Lung (tissue), 12 donors: ENCODE data around the gene FCER1G. TPM values are rescaled to one million over a fixed set of nuclear protein-coding genes. Genes with fewer than 3 reads are reported as not detected.
"Not testable (repeated sequence)": the region's sequence is repeated elsewhere in the genome, so short reads cannot be mapped to it uniquely, and the experiment has no call there.

Source experiments
- ATAC-seq: fragments of 200-7000 bp; cut with Tn5 transposase; one replicate; pipeline ENCODE4 v1.9.1; 2020; ENCODE audit warnings: moderate number of reproducible peaks; ENCODE audit not compliant: insufficient read depth, low FRiP score
- DNase-seq, 3 donors: peaks; one replicate each; pipeline ENCODE4 v3.0.0-alpha.2; 2013 to 2017
- H3K27ac ChIP-seq, 2 donors: one replicate each; pipeline ENCODE4 v1.5.1; 2013; ENCODE audit warnings: mild to moderate bottlenecking in 2 of 2, moderate library complexity in 2 of 2, control low read depth in 1 of 2, inconsistent platforms in 1 of 2, low read depth in 1 of 2, low read length in 1 of 2
- H3K27me3 ChIP-seq, 3 donors: one replicate each; pipeline ENCODE4 v1.5.1; 2013; ENCODE audit warnings: low read length in 2 of 3; ENCODE audit not compliant: control insufficient read depth in 3 of 3, insufficient read depth in 3 of 3
- H3K36me3 ChIP-seq, 4 donors: one replicate each; pipeline ENCODE4 v1.5.1; 2013; ENCODE audit warnings: low read length in 4 of 4, mild to moderate bottlenecking in 1 of 4, moderate library complexity in 1 of 4; ENCODE audit not compliant: control insufficient read depth in 4 of 4, insufficient read depth in 4 of 4
- H3K4me1 ChIP-seq, 5 donors: one replicate each; pipeline ENCODE4 v1.5.1; 2013; ENCODE audit warnings: low read length in 5 of 5, mild to moderate bottlenecking in 2 of 5, moderate library complexity in 1 of 5; ENCODE audit not compliant: control insufficient read depth in 5 of 5, insufficient read depth in 5 of 5
- H3K4me3 ChIP-seq: one replicate; pipeline ENCODE4 v1.5.1; 2013; ENCODE audit warnings: mild to moderate bottlenecking, control low read depth, moderate library complexity
- H3K9ac ChIP-seq, 2 donors: one replicate each; pipeline ENCODE4 v1.5.1; 2013; ENCODE audit warnings: low read length in 2 of 2, control low read depth in 1 of 2; ENCODE audit not compliant: insufficient read depth in 1 of 2
- H3K9me3 ChIP-seq, 4 donors: one replicate each; pipeline ENCODE4 v1.5.1; 2013; ENCODE audit warnings: low read length in 3 of 4, mild to moderate bottlenecking in 1 of 4, moderate library complexity in 1 of 4; ENCODE audit not compliant: control insufficient read depth in 4 of 4, insufficient read depth in 3 of 4
- CTCF ChIP-seq: IDR thresholded peaks from 2 replicates; pipeline ENCODE4 v1.5.1; 2012; ENCODE audit warnings: mild to moderate bottlenecking; ENCODE audit errors: control extremely low read depth, extremely low read depth
- WGBS, 2 donors: extraction: QIAGEN DNeasy Blood & Tissue Kit; methylation state at CpG; one replicate each; pipeline ENCODE4 v1.1.7; 2013; 5-methylcytosine and 5-hydroxymethylcytosine counted together
- polyA plus RNA-seq, 2 donors: library from polyadenylated mRNA; stranded (reverse); fragments of 200-250 nt; gene quantifications; one replicate each; pipeline ENCODE4 v1.2.1, GENCODE V29; 2013
- total RNA-seq, 2 donors: library from RNA; depleted of rRNA in 1 of 2; stranded (reverse); fragments of >200 nt in 1 of 2; gene quantifications; one replicate each; pipeline ENCODE4 v1.2.1, GENCODE V29; 2014 to 2021
- donor health status: control.
- donor health status: control.
- donor health status: Bipolar disorder and iron deficiency.
- donor health status: healthy.
- donor health status: DM: yes; HTN: yes; CAD: no.

Gene FCER1G
- total and polyA plus RNA-seq, 4 donors: 41.6 to 1,998 (median 222) TPM

- 80 to 92% methylated on average over 4 of the region's 4 CpGs for WGBS, 2 donors
- Histone ChIP-seq H3K9ac (no peak within 1 kb of the TSS), H3K4me1 (no peaks in the 10 kb centered on the region), H3K4me3 (no peak within 1 kb of the TSS), H3K27me3 (peaks cover 0 to 5% (median 0%) of the 10 kb centered on the region in 3 donors), H3K36me3 (no peaks in the 10 kb centered on the region), H3K9me3 (no peaks in the 10 kb centered on the region), H3K27ac (no peak within 1 kb of the TSS)
- ATAC-seq (no peak), DNase-seq (no peak)
- TF ChIP-seq CTCF: no peak
These were observed 23.0 kb downstream of the FCER1G start, which contains the start of gene NR1I3 for GRCh38 chr1:161238039-161238473. Gene NR1I3 (minus strand): TSS chr1:161238203. CDS start chr1:161236565, 1,638 bp downstream.

GRCh38 chr1:161241682-161242081 lies 26.6 kb downstream of the FCER1G start:
- no peaks in the 10 kb centered on the region for H3K36me3 ChIP-seq
- no peaks in the 10 kb centered on the region for H3K9me3 ChIP-seq
- no peak overlapping the region for H3K27ac ChIP-seq
- H3K27me3 ChIP-seq: peaks cover 0 to 2% (median 0%) of the 10 kb centered on the region in 3 donors
- TF ChIP-seq CTCF: no peak
- H3K4me1 ChIP-seq: no peaks in the 10 kb centered on the region
- H3K9ac ChIP-seq: no peak overlapping the region
- WGBS, 2 donors: 55 to 73% methylated on average over 3 of the region's 3 CpGs
- H3K4me3 ChIP-seq: no peak overlapping the region
- DNase-seq (no peak), ATAC-seq (no peak)

GRCh38 chr1:161242313-161242712 lies 27.2 kb downstream of the FCER1G start:
- TF ChIP-seq CTCF: no peak
- H3K9ac ChIP-seq: no peak overlapping the region
- H3K36me3 ChIP-seq: no peaks in the 10 kb centered on the region
- ATAC-seq: no peak
- H3K9me3 ChIP-seq: no peaks in the 10 kb centered on the region
- H3K4me3 ChIP-seq: no peak overlapping the region
- H3K27me3 ChIP-seq: peaks cover 0 to 2% (median 0%) of the 10 kb centered on the region in 3 donors
- H3K4me1 ChIP-seq: no peaks in the 10 kb centered on the region
- DNase-seq: no peak
- WGBS, 2 donors: 34 to 69% methylated on average over 2 of the region's 2 CpGs
- no peak overlapping the region for H3K27ac ChIP-seq

GRCh38 chr1:161244888-161245287 lies 29.8 kb downstream of the FCER1G start:
- H3K36me3 ChIP-seq: no peaks in the 10 kb centered on the region
- H3K9ac ChIP-seq: no peak overlapping the region
- no peak overlapping the region for H3K4me3 ChIP-seq
- peaks cover 0 to 2% (median 0%) of the 10 kb centered on the region in 3 donors for H3K27me3 ChIP-seq
- TF ChIP-seq CTCF: no peak
- no peak for ATAC-seq
- WGBS, 2 donors: 84% methylated on average over 4 of the region's 4 CpGs
- no peaks in the 10 kb centered on the region for H3K4me1 ChIP-seq
- H3K27ac ChIP-seq: no peak overlapping the region
- DNase-seq: no peak
- no peaks in the 10 kb centered on the region for H3K9me3 ChIP-seq

GRCh38 chr1:161250100-161250499 lies 35.0 kb downstream of the FCER1G start:
- H3K4me3 ChIP-seq, ATAC-seq, H3K27me3 ChIP-seq, H3K36me3 ChIP-seq, H3K9ac ChIP-seq, DNase-seq, H3K9me3 ChIP-seq, H3K27ac ChIP-seq, H3K4me1 ChIP-seq: not testable (repeated sequence)
- WGBS, 2 donors: 82 to 93% methylated on average over 5 of the region's 5 CpGs
